DMS 273 (cell line): ENCODE measurements around the gene C1orf185.
A peak's percentile ranks its signal among the peaks of the same experiment; 100 is the strongest.
"Not testable (repeated sequence)": the region's sequence is repeated elsewhere in the genome, so short reads cannot be mapped to it uniquely, and the experiment has no call there.

Source experiments
- DNase-seq: peaks from one replicate; lab custom pipeline; 2025; ENCODE audit not compliant: unreplicated experiment; lab: John Stamatoyannopoulos, UW

Gene C1orf185

GRCh38 chr1:51133045-51133444, 31.0 kb downstream of the C1orf185 start:
- no peak for DNase-seq

DNA sequence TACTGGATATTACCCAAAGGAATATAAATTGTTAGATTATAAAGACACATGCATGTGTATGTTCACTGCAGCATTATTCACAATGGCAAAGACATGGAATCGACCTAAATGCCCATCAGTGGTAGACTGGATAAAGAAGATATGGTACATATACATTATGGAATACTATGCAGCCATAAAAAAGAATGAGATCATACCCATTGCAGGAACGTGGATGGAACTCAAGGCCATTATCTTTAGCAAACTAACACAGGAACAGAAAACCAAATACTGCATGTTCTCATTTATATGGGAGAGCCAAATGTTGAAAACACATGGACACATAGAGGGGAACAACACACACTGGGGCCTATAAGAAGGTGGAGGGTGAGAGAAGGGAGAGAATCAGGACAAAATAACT, 35.7 kb downstream of the C1orf185 start:
- DNase-seq, result not testable (repeated sequence)

- DNase-seq, result no peak
These were observed 37.4 kb downstream of the C1orf185 start for GRCh38 chr1:51139474-51139873.

DNA sequence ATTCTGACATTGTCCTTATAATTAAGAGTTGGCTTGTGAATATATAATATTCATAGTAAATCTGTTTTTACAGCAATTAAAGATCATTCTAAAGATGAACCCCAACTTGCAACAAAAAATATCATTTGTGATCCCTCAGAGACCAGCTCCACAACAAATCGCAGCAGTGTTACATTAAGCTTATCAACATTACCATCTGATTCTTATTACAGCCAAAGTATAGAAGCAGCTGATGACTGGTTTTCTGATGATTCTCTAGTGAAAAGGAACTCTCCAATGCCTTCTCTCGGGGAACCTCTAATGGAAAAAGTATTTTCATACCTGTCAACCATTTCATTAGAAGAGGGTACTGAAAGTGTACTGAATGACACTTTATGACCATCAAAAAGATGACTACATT, 45.4 kb downstream of the C1orf185 start:
- DNase-seq, result no peak

DNA sequence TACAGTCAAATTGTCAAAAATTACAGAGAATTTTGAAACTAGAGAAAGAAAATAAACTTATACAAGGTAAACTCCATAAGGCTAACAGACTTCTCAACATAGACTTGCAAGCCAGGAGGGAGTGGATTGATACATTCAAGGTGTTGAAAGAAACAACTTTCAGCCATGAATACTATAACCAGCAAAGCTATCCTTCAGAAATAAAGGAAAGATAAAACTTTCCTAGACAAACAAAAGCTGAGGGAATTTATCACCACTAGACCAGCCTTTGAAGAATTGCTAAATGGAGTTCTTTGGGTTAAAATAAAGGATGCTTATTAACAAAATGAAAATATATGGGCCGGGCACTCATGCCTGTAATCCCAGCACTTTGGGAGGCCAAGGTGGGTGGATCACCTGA, 52.7 kb downstream of the C1orf185 start:
- peak; percentile 4 for DNase-seq

GRCh38 chr1:51156752-51157151, 54.7 kb downstream of the C1orf185 start:
- no peak for DNase-seq

- DNase-seq, result no peak
These were observed 55.4 kb downstream of the C1orf185 start for GRCh38 chr1:51157395-51157794.

GRCh38 chr1:51158263-51158662, 56.2 kb downstream of the C1orf185 start:
- DNase-seq, result no peak

GRCh38 chr1:51162560-51162959, 60.5 kb downstream of the C1orf185 start:
- not testable (repeated sequence) for DNase-seq

DNA sequence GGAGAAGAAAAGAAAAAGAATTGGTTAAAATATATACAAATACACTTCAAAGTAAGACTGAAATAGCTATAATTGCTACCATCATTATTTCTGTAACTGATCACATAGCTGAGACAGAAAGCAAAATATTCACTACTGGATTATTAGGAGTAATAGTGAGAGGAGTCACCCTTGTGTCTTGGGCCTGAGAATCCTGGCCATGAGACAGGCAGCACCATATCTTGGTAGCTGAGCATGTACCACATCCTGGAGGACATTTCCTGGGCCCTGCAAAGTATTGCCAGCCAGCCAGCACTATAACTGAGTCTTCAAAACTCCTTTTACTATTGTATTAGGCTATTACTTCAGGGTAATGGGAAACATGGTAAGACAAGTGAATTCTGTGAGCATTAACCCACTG, 63.5 kb downstream of the C1orf185 start:
- no peak for DNase-seq

- no peak for DNase-seq
These were observed 66.3 kb downstream of the C1orf185 start for GRCh38 chr1:51168266-51168845.

DNA sequence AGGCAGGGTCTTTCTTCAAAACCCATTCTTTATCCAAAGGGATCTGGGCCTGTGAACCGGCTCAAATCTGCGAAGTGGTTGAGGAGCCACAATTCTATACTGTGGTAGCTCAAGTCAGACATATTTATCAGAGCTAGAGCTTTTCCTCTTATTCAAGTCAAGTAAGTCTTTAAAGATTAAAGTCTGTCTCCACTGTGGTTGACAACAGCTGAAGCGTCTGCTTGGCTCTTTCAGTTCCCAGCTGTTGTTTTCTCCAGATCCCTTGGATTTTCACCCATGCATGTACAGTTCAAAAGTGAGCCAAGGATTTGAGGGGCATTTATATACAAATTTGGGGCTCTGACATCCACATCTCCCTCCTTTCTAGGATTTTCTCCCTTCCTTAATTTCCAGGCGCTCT, 66.9 kb downstream of the C1orf185 start:
- DNase-seq, result peak; percentile 17

GRCh38 chr1:51170342-51170741, 68.3 kb downstream of the C1orf185 start:
- no peak for DNase-seq

- DNase-seq, result no peak
These were observed 70.8 kb downstream of the C1orf185 start for GRCh38 chr1:51172811-51173210.

- no peak for DNase-seq
These were observed 73.2 kb downstream of the C1orf185 start for GRCh38 chr1:51175278-51175677.

DNA sequence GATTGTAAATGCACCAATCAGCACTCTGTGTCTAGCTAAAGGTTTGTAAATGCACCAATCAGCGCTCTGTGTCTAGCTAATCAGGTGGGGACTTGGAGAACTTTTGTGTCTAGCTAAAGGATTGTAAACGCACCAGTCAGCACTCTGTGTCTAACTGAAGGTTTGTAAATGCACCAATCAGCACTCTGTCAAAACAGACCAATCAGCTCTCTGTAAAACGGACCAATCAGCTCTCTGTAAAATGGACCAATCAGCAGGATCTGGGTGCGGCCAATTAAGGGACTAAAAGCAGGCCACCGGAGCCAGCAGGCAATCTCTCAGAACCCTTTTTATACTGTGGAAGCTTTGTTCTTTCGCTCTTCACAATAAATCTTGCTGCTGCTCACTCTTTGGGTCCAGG, 76.0 kb downstream of the C1orf185 start:
- DNase-seq, result not testable (repeated sequence)

- no peak for DNase-seq
These were observed 86.2 kb downstream of the C1orf185 start for GRCh38 chr1:51188230-51188629.

DNA sequence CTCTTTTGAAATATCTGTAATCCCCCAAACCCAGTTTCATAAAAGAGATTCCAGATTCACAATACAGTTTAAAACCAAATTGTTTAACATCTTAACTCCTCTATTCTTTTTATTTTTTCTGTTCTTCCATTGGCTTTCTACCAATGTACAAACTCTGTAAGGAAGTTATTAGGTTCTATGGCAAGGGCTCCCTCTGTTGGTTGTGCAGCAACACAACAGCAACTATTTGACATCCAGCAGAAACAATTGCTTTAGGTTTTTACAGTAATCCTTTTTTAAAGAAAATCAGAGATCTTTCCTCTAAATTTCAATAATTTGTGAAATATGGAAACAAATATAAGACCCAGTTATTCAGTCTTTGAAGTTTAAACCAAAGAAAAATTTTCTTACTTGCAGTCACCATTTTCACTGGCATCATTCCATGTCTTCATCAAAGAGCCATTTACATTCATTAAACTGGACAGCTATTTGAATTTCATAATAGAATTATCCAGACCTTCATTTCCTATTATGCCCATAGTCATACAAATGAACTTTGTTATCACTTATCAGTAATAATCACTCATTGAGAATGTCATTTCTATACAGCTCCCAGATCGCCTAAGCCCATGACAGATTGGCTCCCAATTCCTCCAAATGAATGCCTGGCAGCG, 87.5 kb downstream of the C1orf185 start:
- DNase-seq, result peak; percentile 80

- DNase-seq, result no peak
These were observed 88.9 kb downstream of the C1orf185 start for GRCh38 chr1:51190961-51191360.

DNA sequence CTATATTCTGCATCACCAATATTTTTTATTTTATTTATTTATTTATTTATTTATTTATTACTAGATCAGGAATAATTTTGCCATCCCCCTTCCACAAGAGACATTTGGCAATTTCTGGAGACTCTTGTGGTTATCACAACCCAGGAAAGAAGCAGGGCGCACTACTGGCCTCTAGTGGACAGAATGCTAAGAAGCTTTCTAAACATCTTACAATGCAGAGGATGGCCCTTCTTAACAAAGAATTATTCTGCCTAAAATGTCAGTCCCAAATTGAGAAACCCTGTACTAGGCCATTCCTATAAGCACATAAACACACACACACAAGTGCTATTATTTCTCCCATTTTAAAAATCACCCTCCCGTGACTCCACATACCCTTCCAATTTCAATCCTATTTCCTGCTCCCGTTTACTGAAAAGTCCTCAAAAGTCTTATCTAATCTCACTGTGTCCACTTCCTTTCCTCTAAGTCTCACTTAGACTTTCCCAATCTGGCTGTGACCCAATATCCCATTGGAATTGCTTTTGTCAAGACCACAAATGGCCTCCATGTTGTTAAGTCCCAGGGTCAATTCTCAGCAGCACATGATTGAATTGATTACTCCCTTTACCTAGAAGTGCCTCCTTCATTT, 90.3 kb downstream of the C1orf185 start:
- peak; percentile 84 for DNase-seq

- DNase-seq, result no peak
These were observed 91.5 kb downstream of the C1orf185 start for GRCh38 chr1:51193564-51193963.
